ENCODE measurements around the gene SNRPB. TPM values are rescaled to one million over a fixed set of nuclear protein-coding genes. Genes with fewer than 3 reads are reported as not detected.

The SNRPB gene
- total and polyA plus RNA-seq, 2 of the 13 experiments (the other 11 are each of a cell fraction or from before 2014, with no cell fraction given): 473 to 844 TPM

GRCh38 chr20:2509794-2510193 lies 39.2 kb upstream of the SNRPB start (continued):
- no peak for TF ChIP-seq CBX1 (IDR thresholded peaks at IDR 0.05; ENCODE audit: low read depth)
- peak; percentile 34; the same call in 1 of the 2 replicates for TF ChIP-seq HMG20A (CRISPR knock-in tag; IDR thresholded peaks at IDR 0.05; ENCODE audit: borderline replicate concordance)
- TF ChIP-seq LRRFIP1 (CRISPR knock-in tag; conservative IDR thresholded peaks at IDR 0.05): no peak
- no peak for TF ChIP-seq ZNF883 (CRISPR knock-in tag; IDR thresholded peaks at IDR 0.05; ENCODE audit: not compliant biosample characterization)
- no peak for TF ChIP-seq ZNF367 (CRISPR knock-in tag; IDR thresholded peaks at IDR 0.05; ENCODE audit: borderline replicate concordance)
- TF ChIP-seq SMARCC2 (IDR thresholded peaks at IDR 0.05): 0 out of 2 replicates have a peak, but pooled peaks have one; percentile 17
- TF ChIP-seq, protein P1, sequence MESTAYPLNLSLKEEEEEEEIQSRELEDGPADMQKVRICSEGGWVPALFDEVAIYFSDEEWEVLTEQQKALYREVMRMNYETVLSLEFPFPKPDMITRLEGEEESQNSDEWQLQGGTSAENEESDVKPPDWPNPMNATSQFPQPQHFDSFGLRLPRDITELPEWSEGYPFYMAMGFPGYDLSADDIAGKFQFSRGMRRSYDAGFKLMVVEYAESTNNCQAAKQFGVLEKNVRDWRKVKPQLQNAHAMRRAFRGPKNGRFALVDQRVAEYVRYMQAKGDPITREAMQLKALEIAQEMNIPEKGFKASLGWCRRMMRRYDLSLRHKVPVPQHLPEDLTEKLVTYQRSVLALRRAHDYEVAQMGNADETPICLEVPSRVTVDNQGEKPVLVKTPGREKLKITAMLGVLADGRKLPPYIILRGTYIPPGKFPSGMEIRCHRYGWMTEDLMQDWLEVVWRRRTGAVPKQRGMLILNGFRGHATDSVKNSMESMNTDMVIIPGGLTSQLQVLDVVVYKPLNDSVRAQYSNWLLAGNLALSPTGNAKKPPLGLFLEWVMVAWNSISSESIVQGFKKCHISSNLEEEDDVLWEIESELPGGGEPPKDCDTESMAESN (CRISPR knock-in tag; conservative IDR thresholded peaks at IDR 0.05): no peak
- TF ChIP-seq FOSL2 (CRISPR knock-in tag; IDR thresholded peaks at IDR 0.05): peak; percentile 85
- no peak for TF ChIP-seq HMGA1 (CRISPR knock-in tag; conservative IDR thresholded peaks at IDR 0.05)
- no peak for TF ChIP-seq MTA1 (CRISPR knock-in tag; IDR thresholded peaks at IDR 0.05; ENCODE audit: borderline replicate concordance)
- no peak for TF ChIP-seq ARNTL (CRISPR knock-in tag; IDR thresholded peaks at IDR 0.05)
- no peak for TF ChIP-seq ZC3H13 (CRISPR knock-in tag; IDR thresholded peaks at IDR 0.05)
- TF ChIP-seq RBFOX2 (IDR thresholded peaks at IDR 0.05; ENCODE audit: low read depth, low read length): no peak
- no peak for TF ChIP-seq SNAPC2 (CRISPR knock-in tag; IDR thresholded peaks at IDR 0.05)
- TF ChIP-seq ZNF354B (CRISPR knock-in tag; IDR thresholded peaks at IDR 0.05): no peak
- TF ChIP-seq, protein P2, sequence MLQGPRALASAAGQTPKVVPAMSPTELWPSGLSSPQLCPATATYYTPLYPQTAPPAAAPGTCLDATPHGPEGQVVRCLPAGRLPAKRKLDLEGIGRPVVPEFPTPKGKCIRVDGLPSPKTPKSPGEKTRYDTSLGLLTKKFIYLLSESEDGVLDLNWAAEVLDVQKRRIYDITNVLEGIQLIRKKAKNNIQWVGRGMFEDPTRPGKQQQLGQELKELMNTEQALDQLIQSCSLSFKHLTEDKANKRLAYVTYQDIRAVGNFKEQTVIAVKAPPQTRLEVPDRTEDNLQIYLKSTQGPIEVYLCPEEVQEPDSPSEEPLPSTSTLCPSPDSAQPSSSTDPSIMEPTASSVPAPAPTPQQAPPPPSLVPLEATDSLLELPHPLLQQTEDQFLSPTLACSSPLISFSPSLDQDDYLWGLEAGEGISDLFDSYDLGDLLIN (CRISPR knock-in tag; IDR thresholded peaks at IDR 0.05; ENCODE audit: borderline replicate concordance): no peak
- peak; percentile 45; the same call in 1 of the 2 replicates for TF ChIP-seq ZNF264 (CRISPR knock-in tag; IDR thresholded peaks at IDR 0.05)
- TF ChIP-seq, protein P3, sequence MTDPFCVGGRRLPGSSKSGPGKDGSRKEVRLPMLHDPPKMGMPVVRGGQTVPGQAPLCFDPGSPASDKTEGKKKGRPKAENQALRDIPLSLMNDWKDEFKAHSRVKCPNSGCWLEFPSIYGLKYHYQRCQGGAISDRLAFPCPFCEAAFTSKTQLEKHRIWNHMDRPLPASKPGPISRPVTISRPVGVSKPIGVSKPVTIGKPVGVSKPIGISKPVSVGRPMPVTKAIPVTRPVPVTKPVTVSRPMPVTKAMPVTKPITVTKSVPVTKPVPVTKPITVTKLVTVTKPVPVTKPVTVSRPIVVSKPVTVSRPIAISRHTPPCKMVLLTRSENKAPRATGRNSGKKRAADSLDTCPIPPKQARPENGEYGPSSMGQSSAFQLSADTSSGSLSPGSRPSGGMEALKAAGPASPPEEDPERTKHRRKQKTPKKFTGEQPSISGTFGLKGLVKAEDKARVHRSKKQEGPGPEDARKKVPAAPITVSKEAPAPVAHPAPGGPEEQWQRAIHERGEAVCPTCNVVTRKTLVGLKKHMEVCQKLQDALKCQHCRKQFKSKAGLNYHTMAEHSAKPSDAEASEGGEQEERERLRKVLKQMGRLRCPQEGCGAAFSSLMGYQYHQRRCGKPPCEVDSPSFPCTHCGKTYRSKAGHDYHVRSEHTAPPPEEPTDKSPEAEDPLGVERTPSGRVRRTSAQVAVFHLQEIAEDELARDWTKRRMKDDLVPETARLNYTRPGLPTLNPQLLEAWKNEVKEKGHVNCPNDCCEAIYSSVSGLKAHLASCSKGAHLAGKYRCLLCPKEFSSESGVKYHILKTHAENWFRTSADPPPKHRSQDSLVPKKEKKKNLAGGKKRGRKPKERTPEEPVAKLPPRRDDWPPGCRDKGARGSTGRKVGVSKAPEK (CRISPR knock-in tag; IDR thresholded peaks at IDR 0.05; ENCODE audit: borderline replicate concordance): no peak
- no peak for TF ChIP-seq REL (CRISPR knock-in tag; conservative IDR thresholded peaks at IDR 0.05)
- no peak for TF ChIP-seq ZNF143 (CRISPR knock-in tag; IDR thresholded peaks at IDR 0.05)
- TF ChIP-seq POLR2G (IDR thresholded peaks at IDR 0.05; ENCODE audit: low read depth, low read length): no peak
